Measurements from ENCODE around the gene FAF1. TPM values are rescaled to one million over a fixed set of nuclear protein-coding genes. Genes with fewer than 3 reads are reported as not detected.
A peak's percentile ranks its signal among the peaks of the same experiment; 100 is the strongest.

FAF1 gene
- total RNA-seq, 1 donor from 2014 or later = 54.3 TPM

DNA sequence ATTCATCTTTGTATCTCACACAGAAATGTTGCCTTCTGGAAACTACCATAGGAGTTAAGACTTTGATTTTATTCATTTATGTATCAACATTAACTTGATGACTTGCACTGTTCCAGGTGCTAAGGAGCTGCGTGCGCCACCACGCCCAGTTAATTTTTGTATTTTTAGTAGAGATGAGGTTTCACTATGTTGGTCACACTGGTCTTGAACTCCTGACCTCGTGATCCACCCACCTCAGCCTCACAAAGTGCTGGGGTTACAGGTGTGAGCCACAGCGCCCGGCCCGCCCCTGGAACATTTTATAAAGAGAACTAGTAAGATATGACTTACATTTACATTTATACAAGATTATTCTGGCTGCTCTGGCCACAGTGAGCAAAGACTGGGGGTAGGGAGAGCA, 252.2 kb downstream of the FAF1 start:
- no peak overlapping the region for H3K4me3 Mint-ChIP-seq (ENCODE audit: unreplicated experiment)
- TF ChIP-seq, protein P1, sequence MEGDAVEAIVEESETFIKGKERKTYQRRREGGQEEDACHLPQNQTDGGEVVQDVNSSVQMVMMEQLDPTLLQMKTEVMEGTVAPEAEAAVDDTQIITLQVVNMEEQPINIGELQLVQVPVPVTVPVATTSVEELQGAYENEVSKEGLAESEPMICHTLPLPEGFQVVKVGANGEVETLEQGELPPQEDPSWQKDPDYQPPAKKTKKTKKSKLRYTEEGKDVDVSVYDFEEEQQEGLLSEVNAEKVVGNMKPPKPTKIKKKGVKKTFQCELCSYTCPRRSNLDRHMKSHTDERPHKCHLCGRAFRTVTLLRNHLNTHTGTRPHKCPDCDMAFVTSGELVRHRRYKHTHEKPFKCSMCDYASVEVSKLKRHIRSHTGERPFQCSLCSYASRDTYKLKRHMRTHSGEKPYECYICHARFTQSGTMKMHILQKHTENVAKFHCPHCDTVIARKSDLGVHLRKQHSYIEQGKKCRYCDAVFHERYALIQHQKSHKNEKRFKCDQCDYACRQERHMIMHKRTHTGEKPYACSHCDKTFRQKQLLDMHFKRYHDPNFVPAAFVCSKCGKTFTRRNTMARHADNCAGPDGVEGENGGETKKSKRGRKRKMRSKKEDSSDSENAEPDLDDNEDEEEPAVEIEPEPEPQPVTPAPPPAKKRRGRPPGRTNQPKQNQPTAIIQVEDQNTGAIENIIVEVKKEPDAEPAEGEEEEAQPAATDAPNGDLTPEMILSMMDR (IDR thresholded peaks at IDR 0.05; ENCODE audit: unreplicated experiment) = no peak
- no peaks in the 10 kb centered on the region for H3K9me3 Mint-ChIP-seq (ENCODE audit: unreplicated experiment)
- H3K27ac Mint-ChIP-seq (ENCODE audit: unreplicated experiment) = no peak overlapping the region
- no peaks in the 10 kb centered on the region for H3K4me1 Mint-ChIP-seq (ENCODE audit: unreplicated experiment)
- H3K27me3 Mint-ChIP-seq (ENCODE audit: unreplicated experiment) = peaks cover 3% of the 10 kb centered on the region
- no peaks in the 10 kb centered on the region for H3K36me3 Mint-ChIP-seq (ENCODE audit: low read depth, unreplicated experiment)
- DNase-seq (ENCODE audit: low spot score) = no peak

DNA sequence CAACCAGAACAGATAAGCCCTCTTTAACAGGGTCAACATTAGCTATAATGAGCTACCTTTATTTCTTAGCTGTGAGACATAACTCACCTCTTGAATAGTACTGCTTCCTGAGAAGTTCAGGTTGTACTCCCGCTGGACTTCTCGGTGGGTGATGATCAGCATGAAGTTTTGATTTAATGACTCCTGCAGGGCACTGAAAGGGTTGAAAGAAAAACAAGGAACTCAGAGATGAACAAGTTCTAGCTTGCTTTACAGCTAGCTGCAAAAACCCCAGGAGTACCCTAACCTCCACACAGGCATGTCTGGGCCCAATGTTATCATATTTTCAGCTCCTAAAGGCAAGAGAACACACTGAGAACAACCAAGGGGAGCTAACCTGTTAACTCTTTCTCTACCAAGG, 254.4 kb downstream of the FAF1 start:
- no peaks in the 10 kb centered on the region for H3K36me3 Mint-ChIP-seq (ENCODE audit: low read depth, unreplicated experiment)

DNA sequence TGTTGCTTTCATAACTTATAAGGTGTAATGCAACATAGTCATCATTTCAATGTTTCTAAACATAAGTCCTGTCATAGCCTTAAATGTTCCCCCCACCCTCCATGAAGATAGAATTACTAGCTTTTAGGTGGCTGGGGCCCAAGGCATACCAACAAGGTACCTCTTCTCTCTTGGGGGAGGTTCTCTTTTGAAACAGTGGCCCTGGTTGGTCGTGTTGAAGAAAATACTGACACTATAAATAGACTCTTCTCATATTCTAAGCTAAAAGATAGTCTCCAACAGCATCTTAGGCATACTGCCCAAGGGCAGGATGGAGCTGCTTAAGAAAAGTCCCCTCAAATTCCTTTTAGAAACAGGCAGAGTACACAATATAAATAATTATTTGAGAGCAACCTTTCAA, 255.0 kb downstream of the FAF1 start:
- TF ChIP-seq, protein P1 (IDR thresholded peaks at IDR 0.05; ENCODE audit: unreplicated experiment) = no peak
- H3K4me3 Mint-ChIP-seq (ENCODE audit: unreplicated experiment) = no peak overlapping the region
- peaks cover 3% of the 10 kb centered on the region for H3K27me3 Mint-ChIP-seq (ENCODE audit: unreplicated experiment)
- H3K36me3 Mint-ChIP-seq (ENCODE audit: low read depth, unreplicated experiment) = no peaks in the 10 kb centered on the region
- no peaks in the 10 kb centered on the region for H3K4me1 Mint-ChIP-seq (ENCODE audit: unreplicated experiment)
- DNase-seq (ENCODE audit: low spot score) = no peak
- no peaks in the 10 kb centered on the region for H3K9me3 Mint-ChIP-seq (ENCODE audit: unreplicated experiment)
- H3K27ac Mint-ChIP-seq (ENCODE audit: unreplicated experiment) = no peak overlapping the region

More for the DNA sequence above, 254.4 kb downstream of the FAF1 start:
- Mint-ChIP-seq H3K4me3 (ENCODE audit: unreplicated experiment) (no peak overlapping the region), H3K27me3 (ENCODE audit: unreplicated experiment) (peaks cover 3% of the 10 kb centered on the region), H3K27ac (ENCODE audit: unreplicated experiment) (no peak overlapping the region), H3K9me3 (ENCODE audit: unreplicated experiment) (no peaks in the 10 kb centered on the region), H3K4me1 (ENCODE audit: unreplicated experiment) (no peaks in the 10 kb centered on the region)
- DNase-seq (ENCODE audit: low spot score) = no peak
- TF ChIP-seq, protein P1 (IDR thresholded peaks at IDR 0.05; ENCODE audit: unreplicated experiment) = no peak

DNA sequence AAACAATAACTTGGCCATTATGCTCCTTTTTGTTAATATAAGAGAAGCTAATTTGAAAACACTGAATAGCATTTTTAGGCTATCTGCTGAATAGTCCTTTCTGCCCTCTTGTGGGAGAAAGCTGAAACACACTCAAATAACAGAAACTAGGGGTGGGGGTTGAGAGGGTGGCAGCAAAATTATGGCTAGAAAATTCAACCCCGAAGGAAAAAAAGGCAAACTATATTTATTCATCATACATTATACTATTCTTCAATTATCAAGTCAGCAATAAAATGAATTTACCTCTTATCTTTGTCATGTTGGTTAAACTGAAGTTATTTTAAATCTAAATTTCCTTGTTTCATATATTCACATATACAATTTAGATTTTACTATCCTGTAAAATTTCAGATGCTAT, 255.9 kb downstream of the FAF1 start:
- peak; percentile 40 for DNase-seq (ENCODE audit: low spot score)
- Mint-ChIP-seq H3K27ac (ENCODE audit: unreplicated experiment) (no peak overlapping the region), H3K4me1 (ENCODE audit: unreplicated experiment) (no peaks in the 10 kb centered on the region), H3K36me3 (ENCODE audit: low read depth, unreplicated experiment) (no peaks in the 10 kb centered on the region), H3K4me3 (ENCODE audit: unreplicated experiment) (no peak overlapping the region), H3K9me3 (ENCODE audit: unreplicated experiment) (no peaks in the 10 kb centered on the region), H3K27me3 (ENCODE audit: unreplicated experiment) (peaks cover 3% of the 10 kb centered on the region)
- TF ChIP-seq, protein P1 (IDR thresholded peaks at IDR 0.05; ENCODE audit: unreplicated experiment) = peak; percentile 93

DNA sequence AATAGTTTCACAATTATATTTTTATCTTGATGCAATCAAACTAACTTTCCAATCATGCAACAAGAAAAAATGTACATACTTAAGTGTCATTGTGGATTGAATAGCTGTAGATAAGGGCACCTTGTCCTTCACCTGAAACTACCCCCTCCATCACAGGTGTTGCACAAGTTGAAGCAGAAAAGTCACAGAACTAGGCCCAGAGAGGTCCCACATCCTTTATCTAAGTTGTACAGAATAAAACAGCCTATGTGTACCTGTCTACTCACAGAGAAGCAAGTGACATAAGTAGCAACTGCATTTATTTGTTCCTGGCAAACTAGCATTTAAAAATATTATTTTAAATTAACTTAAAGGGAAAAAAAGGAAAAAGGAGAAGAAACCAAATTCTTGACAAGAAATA, 256.8 kb downstream of the FAF1 start:
- TF ChIP-seq, protein P1 (IDR thresholded peaks at IDR 0.05; ENCODE audit: unreplicated experiment) = no peak
- Mint-ChIP-seq H3K4me3 (ENCODE audit: unreplicated experiment) (no peak overlapping the region), H3K4me1 (ENCODE audit: unreplicated experiment) (no peaks in the 10 kb centered on the region), H3K36me3 (ENCODE audit: low read depth, unreplicated experiment) (no peaks in the 10 kb centered on the region), H3K27ac (ENCODE audit: unreplicated experiment) (no peak overlapping the region), H3K27me3 (ENCODE audit: unreplicated experiment) (no peaks in the 10 kb centered on the region), H3K9me3 (ENCODE audit: unreplicated experiment) (no peaks in the 10 kb centered on the region)
- no peak for DNase-seq (ENCODE audit: low spot score)

All from endothelial cell (in vitro differentiated cells).